HepG2 (cell line): ENCODE data around the gene DGKG. TPM values are rescaled to one million over a fixed set of nuclear protein-coding genes. Genes with fewer than 3 reads are reported as not detected.
A peak's percentile ranks its signal among the peaks of the same experiment; 100 is the strongest.

Source experiments
- CCDC6 ChIP-seq: sonication (generic); formaldehyde crosslinking; IDR thresholded peaks from 2 replicates; pipeline ENCODE4 v1.8.1; 2022; ENCODE audit warnings: mild to moderate bottlenecking, missing genetic modification reagents, moderate library complexity
- EHMT2 ChIP-seq: fragments of 200-600 bp; sonication (generic); IDR thresholded peaks from 2 replicates; pipeline ENCODE4 v1.7.0; 2017; ENCODE audit warnings: antibody characterized with exemption, low read depth, low read length, borderline replicate concordance
- HNRNPK ChIP-seq: fragments of 200-400 bp; formaldehyde crosslinking; IDR thresholded peaks from 2 replicates; pipeline ENCODE4 v1.6.1; 2018; ENCODE audit warnings: low read length, low read depth, moderate library complexity, mild to moderate bottlenecking; ENCODE audit not compliant: poor library complexity, severe bottlenecking
- HOXD1 ChIP-seq: sonication (generic); formaldehyde crosslinking; IDR thresholded peaks from 2 replicates; pipeline ENCODE4 v1.5.0; 2020; ENCODE audit warnings: missing genetic modification reagents
- JUNB ChIP-seq: sonication (generic); formaldehyde crosslinking; IDR thresholded peaks from 2 replicates; pipeline ENCODE4 v1.8.0; 2022; ENCODE audit warnings: missing genetic modification reagents, mild to moderate bottlenecking, borderline replicate concordance
- NAIF1 ChIP-seq: sonication (generic); formaldehyde crosslinking; IDR thresholded peaks from 2 replicates; pipeline ENCODE4 v1.5.0; 2020; ENCODE audit warnings: mild to moderate bottlenecking, missing genetic modification reagents, borderline replicate concordance
- PHF21A ChIP-seq: sonication (generic); formaldehyde crosslinking; IDR thresholded peaks from 2 replicates; pipeline ENCODE4 v1.5.0; 2020; ENCODE audit warnings: mild to moderate bottlenecking, missing genetic modification reagents
- REST ChIP-seq, 2 experiments: IDR thresholded peaks; 2 replicates each; pipeline ENCODE4 v1.6.1; 2011 to 2012; ENCODE audit warnings: low read length in 2 of 2, borderline replicate concordance in 1 of 2, low read depth in 1 of 2, mild to moderate bottlenecking in 1 of 2, moderate library complexity in 1 of 2
- RXRB ChIP-seq: IDR thresholded peaks from 2 replicates; pipeline ENCODE4 v1.6.1; 2016; ENCODE audit warnings: borderline replicate concordance, missing genetic modification reagents, missing compliant biosample characterization
- SRSF4 ChIP-seq: fragments of 200-400 bp; formaldehyde crosslinking; IDR thresholded peaks from one replicate; pipeline ENCODE4 v1.6.1; 2018; ENCODE audit warnings: mild to moderate bottlenecking, low read depth, low read length, moderate library complexity; ENCODE audit not compliant: poor library complexity, severe bottlenecking
- ZNF296 ChIP-seq: sonication (generic); formaldehyde crosslinking; conservative IDR thresholded peaks from 2 replicates; pipeline ENCODE4 v1.5.0; 2020; ENCODE audit warnings: mild to moderate bottlenecking, missing genetic modification reagents
- ZNF574 ChIP-seq: sonication (generic); formaldehyde crosslinking; IDR thresholded peaks from 2 replicates; pipeline ENCODE4 v1.4.0; 2020; ENCODE audit warnings: missing genetic modification reagents
- ZNF605 ChIP-seq: sonication (generic); formaldehyde crosslinking; IDR thresholded peaks from 2 replicates; pipeline ENCODE4 v1.8.0; 2022; ENCODE audit warnings: mild to moderate bottlenecking, missing genetic modification reagents
- polyA plus RNA-seq, 8 experiments: library from polyadenylated mRNA; depleted of rRNA in 3 of 8; stranded (reverse) in 7 of 8; unstranded in 1 of 8; fragments of >200 nt; fragmentation: Illumina TruSeq in 4 of 8; extraction: Trizol in 4 of 8; gene quantifications; 2 replicates each; pipeline versions ENCODE4 v1.2.1 to v1.2.3, GENCODE V29; 2011 to 2016; ENCODE audit warnings: low read depth in 4 of 8, missing spikeins in 1 of 8, mixed read lengths in 1 of 8; ENCODE audit not compliant: insufficient read depth in 1 of 8
- total RNA-seq, 5 experiments: library from RNA; depleted of rRNA; stranded (reverse); fragments of >200 nt; fragmentation: Illumina TruSeq; extraction: Trizol; gene quantifications; 2 replicates each; pipeline ENCODE4 v1.2.3, GENCODE V29; 2016; ENCODE audit warnings: low read depth in 1 of 5
- TF ChIP-seq, protein P1 (sequence below): sonication (generic); formaldehyde crosslinking; IDR thresholded peaks from 2 replicates; pipeline ENCODE4 v1.5.0; 2020; ENCODE audit warnings: missing genetic modification reagents
- TF ChIP-seq, protein P2 (sequence below): sonication (generic); formaldehyde crosslinking; IDR thresholded peaks from 2 replicates; pipeline ENCODE4 v1.4.0; 2020; ENCODE audit warnings: missing genetic modification reagents

The DGKG gene
- total and polyA plus RNA-seq, 2 of the 13 experiments (the other 11 are each of a cell fraction or from before 2014, with no cell fraction given), result 3.8 to 6.2 TPM

DNA sequence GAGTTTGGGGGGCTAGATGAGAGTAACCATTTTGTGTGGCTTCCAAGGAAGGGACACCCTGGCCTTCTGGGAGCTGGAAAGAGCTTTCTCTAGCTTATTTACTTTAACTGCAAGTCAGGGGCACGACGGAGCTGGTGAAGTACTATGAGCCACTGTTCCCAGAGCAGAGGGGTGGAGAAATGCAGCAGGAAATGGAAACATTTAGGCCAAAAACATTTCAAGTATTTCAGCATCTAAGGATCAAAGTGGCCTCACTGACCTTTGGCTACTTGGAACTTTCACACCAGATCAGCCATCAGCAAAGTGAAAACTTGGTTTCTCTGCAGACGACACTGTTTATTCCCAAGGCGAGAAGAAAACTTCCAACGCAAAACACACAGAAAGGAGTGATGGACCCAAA lies 7.9 kb downstream of the DGKG start (continued):
- TF ChIP-seq, protein P1, sequence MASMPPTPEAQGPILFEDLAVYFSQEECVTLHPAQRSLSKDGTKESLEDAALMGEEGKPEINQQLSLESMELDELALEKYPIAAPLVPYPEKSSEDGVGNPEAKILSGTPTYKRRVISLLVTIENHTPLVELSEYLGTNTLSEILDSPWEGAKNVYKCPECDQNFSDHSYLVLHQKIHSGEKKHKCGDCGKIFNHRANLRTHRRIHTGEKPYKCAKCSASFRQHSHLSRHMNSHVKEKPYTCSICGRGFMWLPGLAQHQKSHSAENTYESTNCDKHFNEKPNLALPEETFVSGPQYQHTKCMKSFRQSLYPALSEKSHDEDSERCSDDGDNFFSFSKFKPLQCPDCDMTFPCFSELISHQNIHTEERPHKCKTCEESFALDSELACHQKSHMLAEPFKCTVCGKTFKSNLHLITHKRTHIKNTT (CRISPR knock-in tag), result no peak
- TF ChIP-seq ZNF574 (CRISPR knock-in tag) (no peak), NAIF1 (CRISPR knock-in tag) (0 out of 2 replicates have a peak, but pooled peaks have one; percentile 28), ZNF296 (CRISPR knock-in tag) (no peak), REST (IDR thresholded peaks at IDR 0.05; ENCODE audit: borderline replicate concordance in 1 of 2, low read depth in 1 of 2, low read length in 2 of 2) (no peak), JUNB (CRISPR knock-in tag) (no peak), HOXD1 (no peak), CCDC6 (CRISPR knock-in tag) (no peak), ZNF605 (CRISPR knock-in tag) (peak; percentile 39; the same call in 1 of the 2 replicates), RXRB (peak; percentile 35; the same call in 1 of the 2 replicates), PHF21A (no peak), HNRNPK (no peak), EHMT2 (no peak), SRSF4 (no peak)
- TF ChIP-seq, protein P2, sequence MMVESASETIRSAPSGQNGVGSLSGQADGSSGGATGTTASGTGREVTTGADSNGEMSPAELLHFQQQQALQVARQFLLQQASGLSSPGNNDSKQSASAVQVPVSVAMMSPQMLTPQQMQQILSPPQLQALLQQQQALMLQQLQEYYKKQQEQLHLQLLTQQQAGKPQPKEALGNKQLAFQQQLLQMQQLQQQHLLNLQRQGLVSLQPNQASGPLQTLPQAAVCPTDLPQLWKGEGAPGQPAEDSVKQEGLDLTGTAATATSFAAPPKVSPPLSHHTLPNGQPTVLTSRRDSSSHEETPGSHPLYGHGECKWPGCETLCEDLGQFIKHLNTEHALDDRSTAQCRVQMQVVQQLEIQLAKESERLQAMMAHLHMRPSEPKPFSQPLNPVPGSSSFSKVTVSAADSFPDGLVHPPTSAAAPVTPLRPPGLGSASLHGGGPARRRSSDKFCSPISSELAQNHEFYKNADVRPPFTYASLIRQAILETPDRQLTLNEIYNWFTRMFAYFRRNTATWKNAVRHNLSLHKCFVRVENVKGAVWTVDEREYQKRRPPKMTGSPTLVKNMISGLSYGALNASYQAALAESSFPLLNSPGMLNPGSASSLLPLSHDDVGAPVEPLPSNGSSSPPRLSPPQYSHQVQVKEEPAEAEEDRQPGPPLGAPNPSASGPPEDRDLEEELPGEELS, result peak; percentile 58; the same call in 1 of the 2 replicates
